ENCODE data around the gene TUT7.

DNA sequence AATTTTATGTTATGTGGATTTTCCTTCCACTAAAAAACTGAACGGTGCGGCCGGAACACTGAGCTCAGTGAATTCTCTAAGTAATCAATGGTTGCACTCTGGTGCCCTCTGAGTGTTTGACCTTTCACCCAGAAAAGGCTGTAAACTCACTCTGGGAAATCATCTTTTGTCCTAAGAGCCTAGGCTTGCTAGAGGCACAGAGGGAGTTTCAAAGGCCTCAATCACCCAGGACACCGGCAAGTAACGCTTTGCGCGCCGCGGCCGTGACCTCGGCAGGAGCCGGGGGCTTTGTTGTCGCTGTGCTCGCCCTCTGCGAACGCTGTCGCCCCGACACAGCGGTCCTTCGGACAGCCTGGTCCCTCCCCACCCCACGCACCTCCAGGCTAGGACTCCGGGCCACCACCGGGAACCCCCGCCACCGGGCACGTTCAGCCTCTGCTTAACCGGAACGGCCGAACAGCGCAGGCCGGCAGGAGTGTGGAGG, 72.6 kb downstream of the TUT7 start:
- no peak for TF ChIP-seq EED (IDR thresholded peaks at IDR 0.05; ENCODE audit: low read depth)
- no peak for TF ChIP-seq RCOR1 (conservative IDR thresholded peaks at IDR 0.05; ENCODE audit: low read depth, low read length)
- TF ChIP-seq POLR2AphosphoS2 (IDR thresholded peaks at IDR 0.05; ENCODE audit: low read depth, low read length), result no peak
- no peak for TF ChIP-seq FOXM1 (IDR thresholded peaks at IDR 0.05; ENCODE audit: low read depth, low read length)
- no peak for TF ChIP-seq POLR2A (IDR thresholded peaks at IDR 0.05; ENCODE audit: low read depth, low read length)
- no peak for TF ChIP-seq RFX5 (IDR thresholded peaks at IDR 0.05; ENCODE audit: low read depth, low read length)
- no peak for TF ChIP-seq SIN3A (IDR thresholded peaks at IDR 0.05; ENCODE audit: low read depth, low read length)
- no peak for TF ChIP-seq CEBPB (IDR thresholded peaks at IDR 0.05; ENCODE audit: borderline replicate concordance in 1 of 2, low read depth in 2 of 2, low read length in 2 of 2)
- no peak for TF ChIP-seq EP300 (IDR thresholded peaks at IDR 0.05; ENCODE audit: borderline replicate concordance in 1 of 2, control insufficient read depth in 1 of 2, low read depth in 2 of 2, low read length in 2 of 2)
- TF ChIP-seq NFYA (IDR thresholded peaks at IDR 0.05; ENCODE audit: borderline replicate concordance, low read depth, low read length), result no peak
- TF ChIP-seq, protein P1, sequence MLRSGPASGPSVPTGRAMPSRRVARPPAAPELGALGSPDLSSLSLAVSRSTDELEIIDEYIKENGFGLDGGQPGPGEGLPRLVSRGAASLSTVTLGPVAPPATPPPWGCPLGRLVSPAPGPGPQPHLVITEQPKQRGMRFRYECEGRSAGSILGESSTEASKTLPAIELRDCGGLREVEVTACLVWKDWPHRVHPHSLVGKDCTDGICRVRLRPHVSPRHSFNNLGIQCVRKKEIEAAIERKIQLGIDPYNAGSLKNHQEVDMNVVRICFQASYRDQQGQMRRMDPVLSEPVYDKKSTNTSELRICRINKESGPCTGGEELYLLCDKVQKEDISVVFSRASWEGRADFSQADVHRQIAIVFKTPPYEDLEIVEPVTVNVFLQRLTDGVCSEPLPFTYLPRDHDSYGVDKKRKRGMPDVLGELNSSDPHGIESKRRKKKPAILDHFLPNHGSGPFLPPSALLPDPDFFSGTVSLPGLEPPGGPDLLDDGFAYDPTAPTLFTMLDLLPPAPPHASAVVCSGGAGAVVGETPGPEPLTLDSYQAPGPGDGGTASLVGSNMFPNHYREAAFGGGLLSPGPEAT (IDR thresholded peaks at IDR 0.05; ENCODE audit: low read depth), result no peak
- peak; percentile 78 for TF ChIP-seq MXI1 (IDR thresholded peaks at IDR 0.05; ENCODE audit: low read depth, low read length)
